ENCODE results near the gene TMEM205.

- TF ChIP-seq POLR2A (IDR thresholded peaks at IDR 0.05; ENCODE audit: extremely low read depth, insufficient read length) = no peak
- TF ChIP-seq MYC (IDR thresholded peaks at IDR 0.05; ENCODE audit: low read depth, low read length) = no peak
- TF ChIP-seq, protein P1, sequence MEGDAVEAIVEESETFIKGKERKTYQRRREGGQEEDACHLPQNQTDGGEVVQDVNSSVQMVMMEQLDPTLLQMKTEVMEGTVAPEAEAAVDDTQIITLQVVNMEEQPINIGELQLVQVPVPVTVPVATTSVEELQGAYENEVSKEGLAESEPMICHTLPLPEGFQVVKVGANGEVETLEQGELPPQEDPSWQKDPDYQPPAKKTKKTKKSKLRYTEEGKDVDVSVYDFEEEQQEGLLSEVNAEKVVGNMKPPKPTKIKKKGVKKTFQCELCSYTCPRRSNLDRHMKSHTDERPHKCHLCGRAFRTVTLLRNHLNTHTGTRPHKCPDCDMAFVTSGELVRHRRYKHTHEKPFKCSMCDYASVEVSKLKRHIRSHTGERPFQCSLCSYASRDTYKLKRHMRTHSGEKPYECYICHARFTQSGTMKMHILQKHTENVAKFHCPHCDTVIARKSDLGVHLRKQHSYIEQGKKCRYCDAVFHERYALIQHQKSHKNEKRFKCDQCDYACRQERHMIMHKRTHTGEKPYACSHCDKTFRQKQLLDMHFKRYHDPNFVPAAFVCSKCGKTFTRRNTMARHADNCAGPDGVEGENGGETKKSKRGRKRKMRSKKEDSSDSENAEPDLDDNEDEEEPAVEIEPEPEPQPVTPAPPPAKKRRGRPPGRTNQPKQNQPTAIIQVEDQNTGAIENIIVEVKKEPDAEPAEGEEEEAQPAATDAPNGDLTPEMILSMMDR (IDR thresholded peaks at IDR 0.05; ENCODE audit: low read depth, low read length) = no peak
Measured at GRCh38 chr19:11331502-11331901, 14.6 kb downstream of the TMEM205 start.
